Measurements from ENCODE around the gene PIP.
"Not testable (repeated sequence)": the region's sequence is repeated elsewhere in the genome, so short reads cannot be mapped to it uniquely, and the experiment has no call there.

The PIP gene

DNA sequence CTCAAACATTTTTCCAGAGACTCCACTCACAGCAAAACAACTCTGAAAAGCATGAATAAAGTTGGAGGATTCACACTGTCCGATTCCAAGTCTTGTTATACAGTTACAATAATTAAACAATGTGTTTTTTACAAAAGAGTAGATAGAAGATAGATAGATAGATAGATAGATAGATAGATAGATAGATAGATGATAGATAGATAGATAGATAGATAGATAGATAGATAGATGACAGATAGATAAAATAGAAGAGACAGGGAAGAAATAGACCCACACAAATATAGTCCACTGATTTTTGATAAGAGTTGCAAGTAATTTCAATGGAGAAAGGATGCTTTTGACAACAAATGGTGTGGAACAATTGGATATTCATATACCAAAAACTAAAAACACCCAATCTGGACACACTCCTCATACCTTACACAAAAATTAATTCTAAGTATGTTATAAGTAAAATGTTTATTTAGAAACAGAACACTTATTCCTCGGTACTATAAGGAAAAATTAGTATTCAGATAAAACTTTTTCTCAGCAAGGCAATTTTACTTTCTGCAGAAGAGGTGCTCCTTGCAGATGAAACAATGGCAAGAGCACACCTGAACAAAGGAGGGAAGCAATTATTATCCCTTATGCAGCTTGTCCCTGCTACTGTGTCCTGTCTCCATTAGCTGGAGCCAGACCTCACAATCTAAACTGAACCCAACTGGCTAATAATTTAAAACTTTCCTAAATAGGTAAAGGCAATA lies 45.7 kb downstream of the PIP start:
- DNase-seq (ENCODE audit: low read depth in 3 of 3, low spot score in 1 of 3), result no peak

DNA sequence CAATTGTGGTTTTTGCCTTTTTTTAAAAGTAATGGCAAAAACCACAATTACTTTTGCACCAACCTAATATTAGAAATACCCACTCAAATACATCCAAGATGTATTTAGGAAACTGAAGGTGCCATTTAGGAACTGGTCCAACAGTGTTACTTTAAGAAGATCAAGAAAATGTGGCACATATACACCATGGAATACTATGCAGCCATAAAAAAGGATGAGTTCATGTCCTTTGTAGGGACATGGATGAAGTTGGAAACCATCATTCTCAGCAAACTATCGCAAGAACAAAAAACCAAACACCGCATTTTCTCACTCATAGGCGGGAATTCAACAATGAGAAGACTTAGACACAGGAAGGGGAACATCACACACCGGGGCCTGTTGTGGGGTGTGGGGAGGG lies 48.9 kb downstream of the PIP start:
- DNase-seq (ENCODE audit: low read depth in 3 of 3, low spot score in 1 of 3), result not testable (repeated sequence)

DNA sequence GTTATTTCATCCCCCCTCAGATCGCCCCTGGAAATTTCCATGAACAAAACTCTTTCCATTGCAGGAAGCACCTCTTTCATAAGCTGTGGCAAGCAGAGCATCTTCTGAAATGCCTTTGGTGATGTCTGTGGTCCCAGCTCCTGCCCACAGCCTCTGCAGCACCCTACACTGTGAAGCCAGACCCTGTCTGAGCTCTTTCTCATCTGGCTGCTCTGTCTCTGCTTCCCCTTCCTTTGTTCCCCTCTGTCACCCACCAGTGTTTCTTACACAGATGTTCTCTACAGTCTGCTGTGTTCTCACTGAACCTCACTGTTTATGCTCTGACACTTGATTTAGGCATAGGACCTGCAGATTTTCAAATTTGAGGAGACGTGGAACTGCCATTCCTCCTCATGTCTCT lies 49.5 kb downstream of the PIP start:
- DNase-seq (ENCODE audit: low read depth in 3 of 3, low spot score in 1 of 3), result no peak

DNA sequence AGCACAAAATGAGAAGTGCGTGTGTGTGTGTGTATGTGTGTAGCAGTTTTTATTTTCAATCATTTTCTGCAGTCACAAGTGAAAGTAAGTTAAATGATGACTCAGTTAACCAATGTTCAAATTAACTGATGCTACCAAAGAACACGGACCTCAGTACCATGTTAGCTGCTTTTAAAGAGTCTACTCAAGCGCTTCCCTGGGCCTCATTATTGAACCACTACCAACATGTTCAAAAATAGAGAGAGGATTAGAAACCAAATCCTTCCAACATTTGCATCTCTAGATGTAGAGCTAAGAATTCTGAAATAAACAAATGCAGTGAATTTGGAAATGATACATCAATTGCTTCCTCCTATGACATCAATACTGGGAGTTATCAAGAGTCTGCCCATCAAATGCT lies 51.1 kb downstream of the PIP start, which contains the start of gene TAS2R39:
Gene TAS2R39 (plus strand): TSS at position 396 of the 400 bp plus-strand sequence. CDS start 0 bp downstream, at position 396.
- DNase-seq (ENCODE audit: low read depth in 3 of 3, low spot score in 1 of 3), result no peak

DNA sequence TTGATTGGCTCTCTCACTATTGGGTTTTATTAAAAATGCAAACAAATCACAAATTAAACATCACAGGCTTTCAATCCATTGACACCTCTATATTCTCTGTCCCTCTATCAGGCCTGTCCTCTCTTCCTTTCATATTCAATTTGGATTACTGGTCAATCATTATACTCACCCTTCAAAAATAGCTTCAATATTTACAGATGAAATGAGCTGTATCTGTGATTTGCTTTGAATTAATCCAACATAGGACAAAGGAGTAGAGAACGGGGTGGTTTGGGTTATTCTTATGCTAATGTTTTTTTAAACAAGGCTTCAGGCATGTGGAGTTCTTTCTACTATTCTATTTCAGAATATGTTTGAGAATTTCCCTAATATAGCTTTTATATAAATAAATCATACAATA lies 53.7 kb downstream of the PIP start:
- DNase-seq (ENCODE audit: low read depth in 3 of 3, low spot score in 1 of 3), result no peak

DNA sequence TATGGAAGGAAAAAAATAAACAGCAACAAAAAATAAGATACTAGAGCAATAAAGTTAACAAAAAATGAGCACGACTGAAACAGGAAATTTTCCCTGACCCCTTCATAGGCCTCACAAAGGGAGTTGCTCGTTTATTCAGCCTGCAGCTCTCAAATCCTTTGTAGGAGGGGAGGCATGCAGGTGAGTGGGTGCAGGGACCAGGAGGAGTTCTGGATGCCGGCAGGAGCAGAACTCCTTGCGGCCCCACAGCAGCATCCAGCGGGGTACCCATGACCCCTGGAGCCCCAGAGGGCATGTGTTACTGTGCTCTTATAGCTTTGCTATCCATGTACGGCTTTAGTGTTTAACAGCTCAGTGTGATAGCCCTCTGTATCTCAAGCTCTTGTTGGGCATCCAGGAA lies 57.1 kb downstream of the PIP start:
- no peak for DNase-seq (ENCODE audit: low read depth in 3 of 3, low spot score in 1 of 3)
